ENCODE measurements around the gene SMARCC2.

SMARCC2 gene

DNA sequence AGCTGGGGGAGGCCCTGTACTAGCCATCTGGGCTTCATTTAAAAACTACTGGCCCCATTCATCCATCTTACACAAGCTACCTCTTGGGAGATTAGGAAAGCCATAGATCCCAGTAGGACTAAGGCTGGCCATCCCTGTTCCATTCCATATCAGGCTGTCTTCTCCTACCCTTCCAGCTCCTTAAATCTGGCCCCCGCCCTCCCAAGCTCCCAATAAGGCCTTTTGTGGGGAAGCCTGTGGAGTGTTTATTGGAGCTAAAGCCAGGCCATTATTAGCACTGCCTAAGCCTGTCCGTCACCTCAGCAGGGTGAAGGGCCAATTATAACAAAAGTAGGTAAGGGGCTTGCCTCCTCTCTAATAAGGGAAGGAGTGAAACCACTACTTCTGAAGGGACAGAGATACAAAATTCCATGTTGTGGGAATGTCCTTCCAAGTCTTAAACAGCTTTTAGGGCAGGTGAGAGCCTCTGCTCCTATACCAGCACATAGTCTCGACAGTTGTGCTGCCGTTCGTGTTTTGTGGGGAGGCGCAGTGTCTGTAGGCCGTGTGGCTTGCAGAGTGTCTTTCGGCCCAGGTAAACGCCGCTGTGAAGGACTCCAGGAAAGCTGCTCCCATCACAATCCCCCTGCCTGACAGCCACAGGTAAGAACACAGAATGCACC, 27.5 kb downstream of the SMARCC2 start:
- POLR2A ChIA-PET = interaction anchor here (0.6 to 3.7 kb wide), 10 partner anchors 10 to 198 kb away, joined by 3 to 29 read pairs (median 4); partner anchors contain the start of genes ESYT1, MYL6B, PA2G4 and SMARCC2
- H3K9me3 ChIP-seq (ENCODE audit: control insufficient read depth, insufficient read depth, low read depth, low read length) = no peaks in the 10 kb centered on the region
- H3K36me3 ChIP-seq (ENCODE audit: control insufficient read depth in 2 of 2, insufficient read depth in 1 of 2, low read length in 2 of 2) = peaks cover 30 to 76% of the 10 kb centered on the region in 2 experiments
- H3K4me3 ChIP-seq (ENCODE audit: low read depth, low read length) = no peak overlapping the region
- no peak for TF ChIP-seq ZNF548 (tag by site-specific recombination; IDR thresholded peaks at IDR 0.05)
- TF ChIP-seq OSR2 (tag by site-specific recombination; IDR thresholded peaks at IDR 0.05) = no peak
- TF ChIP-seq SCRT2 (tag by site-specific recombination; IDR thresholded peaks at IDR 0.05) = no peak
- TF ChIP-seq ZBTB17 (tag by site-specific recombination; IDR thresholded peaks at IDR 0.05) = no peak
- TF ChIP-seq, protein P1, sequence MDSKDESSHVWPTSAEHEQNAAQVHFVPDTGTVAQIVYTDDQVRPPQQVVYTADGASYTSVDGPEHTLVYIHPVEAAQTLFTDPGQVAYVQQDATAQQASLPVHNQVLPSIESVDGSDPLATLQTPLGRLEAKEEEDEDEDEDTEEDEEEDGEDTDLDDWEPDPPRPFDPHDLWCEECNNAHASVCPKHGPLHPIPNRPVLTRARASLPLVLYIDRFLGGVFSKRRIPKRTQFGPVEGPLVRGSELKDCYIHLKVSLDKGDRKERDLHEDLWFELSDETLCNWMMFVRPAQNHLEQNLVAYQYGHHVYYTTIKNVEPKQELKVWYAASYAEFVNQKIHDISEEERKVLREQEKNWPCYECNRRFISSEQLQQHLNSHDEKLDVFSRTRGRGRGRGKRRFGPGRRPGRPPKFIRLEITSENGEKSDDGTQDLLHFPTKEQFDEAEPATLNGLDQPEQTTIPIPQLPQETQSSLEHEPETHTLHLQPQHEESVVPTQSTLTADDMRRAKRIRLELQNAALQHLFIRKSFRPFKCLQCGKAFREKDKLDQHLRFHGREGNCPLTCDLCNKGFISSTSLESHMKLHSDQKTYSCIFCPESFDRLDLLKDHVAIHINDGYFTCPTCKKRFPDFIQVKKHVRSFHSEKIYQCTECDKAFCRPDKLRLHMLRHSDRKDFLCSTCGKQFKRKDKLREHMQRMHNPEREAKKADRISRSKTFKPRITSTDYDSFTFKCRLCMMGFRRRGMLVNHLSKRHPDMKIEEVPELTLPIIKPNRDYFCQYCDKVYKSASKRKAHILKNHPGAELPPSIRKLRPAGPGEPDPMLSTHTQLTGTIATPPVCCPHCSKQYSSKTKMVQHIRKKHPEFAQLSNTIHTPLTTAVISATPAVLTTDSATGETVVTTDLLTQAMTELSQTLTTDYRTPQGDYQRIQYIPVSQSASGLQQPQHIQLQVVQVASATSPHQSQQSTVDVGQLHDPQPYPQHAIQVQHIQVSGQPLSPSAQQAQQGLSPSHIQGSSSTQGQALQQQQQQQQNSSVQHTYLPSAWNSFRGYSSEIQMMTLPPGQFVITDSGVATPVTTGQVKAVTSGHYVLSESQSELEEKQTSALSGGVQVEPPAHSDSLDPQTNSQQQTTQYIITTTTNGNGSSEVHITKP (tag by site-specific recombination; IDR thresholded peaks at IDR 0.05) = no peak
- peak overlapping the region; percentile 29; the same call in 1 of the 2 replicates for H3K27ac ChIP-seq (ENCODE audit: extremely low read depth, low read depth, low read length)
- H3K4me1 ChIP-seq (ENCODE audit: control insufficient read depth, insufficient read depth, low read length) = peaks cover 3% of the 10 kb centered on the region; the same call in 1 of the 2 replicates
- CTCF ChIA-PET = interaction anchor here (0.6 to 2.9 kb wide), 4 partner anchors 27 to 1301 kb away, joined by 3 to 16 read pairs (median 10); partner anchors contain the start of gene SMARCC2

DNA sequence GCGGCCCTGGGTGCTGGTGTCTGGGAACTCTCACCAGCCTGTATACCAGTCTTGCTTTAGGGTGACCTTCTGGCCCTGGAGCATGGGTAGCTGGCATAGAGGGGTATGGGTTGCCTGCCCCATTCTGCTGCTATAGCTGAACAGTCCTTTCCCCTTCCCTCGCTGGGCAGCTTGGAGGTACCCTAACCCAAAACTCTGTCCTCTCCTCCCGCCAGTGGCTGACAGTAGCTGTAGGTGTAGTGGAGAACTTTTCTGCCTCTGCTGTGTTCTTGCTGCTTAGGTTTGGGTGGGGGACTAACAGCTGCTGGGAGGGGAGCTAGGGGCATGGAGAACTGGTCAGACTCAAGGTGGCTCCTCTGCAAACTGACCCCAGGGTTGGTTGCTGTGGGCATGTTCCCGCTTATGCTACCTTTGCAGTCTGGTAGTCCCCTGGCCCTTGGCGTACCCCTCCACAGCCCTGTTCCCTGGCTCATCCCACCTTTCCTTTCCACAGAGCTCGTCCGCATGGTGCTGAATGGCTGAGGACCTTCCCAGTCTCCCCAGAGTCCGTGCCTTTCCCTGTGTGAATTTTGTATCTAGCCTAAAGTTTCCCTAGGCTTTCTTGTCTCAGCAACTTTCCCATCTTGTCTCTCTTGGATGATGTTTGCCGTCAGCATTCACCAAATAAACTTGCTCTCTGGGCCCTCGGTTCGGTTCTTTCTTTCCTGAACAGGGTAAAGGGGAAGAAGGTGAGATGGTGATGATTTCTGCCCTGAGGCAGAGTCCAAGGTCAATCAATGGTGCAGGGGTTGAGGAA, 28.2 kb downstream of the SMARCC2 start:
- Histone ChIP-seq H3K4me1 (ENCODE audit: control insufficient read depth, insufficient read depth, low read length) (peaks cover 3% of the 10 kb centered on the region; the same call in 1 of the 2 replicates), H3K9me3 (ENCODE audit: control insufficient read depth, insufficient read depth, low read depth, low read length) (no peaks in the 10 kb centered on the region), H3K36me3 (ENCODE audit: control insufficient read depth in 2 of 2, insufficient read depth in 1 of 2, low read length in 2 of 2) (peaks cover 24 to 70% of the 10 kb centered on the region in 2 experiments), H3K27ac (ENCODE audit: extremely low read depth, low read depth, low read length) (peak overlapping the region; percentile 29; the same call in 1 of the 2 replicates), H3K4me3 (ENCODE audit: low read depth, low read length) (no peak overlapping the region)
- ChIA-PET CTCF (interaction anchor here (0.6 to 2.9 kb wide), 3 partner anchors 28 to 1302 kb away, joined by 3 to 16 read pairs (median 5); partner anchors contain the start of gene SMARCC2), POLR2A (interaction anchor here (0.6 to 3.7 kb wide), 10 partner anchors 9 to 199 kb away, joined by 3 to 29 read pairs (median 6); partner anchors contain the start of genes ESYT1, MYL6B, PA2G4 and RNF41)
- TF ChIP-seq ZNF211 (tag by site-specific recombination; IDR thresholded peaks at IDR 0.05; ENCODE audit: low read depth) (no peak), PRDM1 (tag by site-specific recombination; IDR thresholded peaks at IDR 0.05) (peak; percentile 58; the same call in 1 of the 2 replicates)

DNA sequence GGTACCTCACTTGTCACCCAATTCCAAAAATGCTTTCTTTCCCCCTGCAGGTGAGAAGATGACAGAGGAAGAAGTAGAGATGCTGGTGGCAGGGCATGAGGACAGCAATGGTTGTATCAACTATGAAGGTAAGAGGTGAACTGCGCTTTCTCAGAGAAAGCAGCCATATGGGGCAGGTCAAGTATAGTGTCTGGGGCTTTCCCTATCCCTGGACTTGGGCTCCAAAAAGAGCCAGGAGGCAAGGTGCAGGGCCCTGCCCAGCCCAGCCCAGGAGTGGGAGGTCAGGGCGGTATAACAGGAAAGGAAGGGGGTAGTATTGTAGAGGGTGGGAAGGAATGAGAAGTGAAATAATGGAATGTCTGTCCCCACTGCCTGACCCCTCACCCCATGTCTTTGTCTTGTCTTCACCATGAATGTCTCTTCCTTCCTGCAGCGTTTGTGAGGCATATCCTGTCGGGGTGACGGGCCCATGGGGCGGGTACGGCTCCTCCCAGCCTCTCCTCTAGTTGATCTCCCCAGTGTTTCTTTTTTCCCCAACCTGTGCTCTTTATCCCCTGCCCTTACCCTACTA, 29.0 kb downstream of the SMARCC2 start:
- TF ChIP-seq ZNF473 (tag by site-specific recombination; IDR thresholded peaks at IDR 0.05) (no peak), PRDM1 (tag by site-specific recombination; IDR thresholded peaks at IDR 0.05) (peak; percentile 66; the same call in 1 of the 2 replicates)
- POLR2A ChIA-PET = interaction anchor here (0.6 to 3.7 kb wide), 9 partner anchors 8 to 62 kb away, joined by 3 to 42 read pairs (median 8); partner anchors contain the start of genes ESYT1, MYL6B, RNF41 and SMARCC2
- H3K36me3 ChIP-seq (ENCODE audit: control insufficient read depth in 2 of 2, insufficient read depth in 1 of 2, low read length in 2 of 2) = peaks cover 20 to 69% of the 10 kb centered on the region in 2 experiments
- peak overlapping the region; percentile 90; the same call in 1 of the 2 replicates for H3K4me3 ChIP-seq (ENCODE audit: low read depth, low read length)
- CTCF ChIA-PET = interaction anchor here (1.8 to 2.9 kb wide), 3 partner anchors 29 to 81 kb away, joined by 3 to 16 read pairs (median 5); partner anchors contain the start of genes ERBB3 and SMARCC2
- peak overlapping the region; percentile 29; the same call in 1 of the 2 replicates for H3K27ac ChIP-seq (ENCODE audit: extremely low read depth, low read depth, low read length)
- no peaks in the 10 kb centered on the region for H3K9me3 ChIP-seq (ENCODE audit: control insufficient read depth, insufficient read depth, low read depth, low read length)
- peaks cover 3% of the 10 kb centered on the region; the same call in 1 of the 2 replicates for H3K4me1 ChIP-seq (ENCODE audit: control insufficient read depth, insufficient read depth, low read length)

All from HEK293 (cell line).